Large intestine (tissue), 3 donors: ENCODE measurements around the gene PML. TPM values are rescaled to one million over a fixed set of nuclear protein-coding genes. Genes with fewer than 3 reads are reported as not detected.

Experiments
- DNase-seq, 2 donors: peaks; one replicate each; pipeline versions ENCODE4 v3.0.0 to v3.0.0-alpha.2; 2013
- H3K27ac ChIP-seq: one replicate; pipeline ENCODE4 v1.5.1; 2013; ENCODE audit warnings: low read length
- H3K27me3 ChIP-seq: 2 replicates; pipeline ENCODE4 v1.6.1; 2013; ENCODE audit warnings: low read length; ENCODE audit not compliant: control insufficient read depth, insufficient read depth
- H3K36me3 ChIP-seq: 2 replicates; pipeline ENCODE4 v1.6.1; 2013; ENCODE audit warnings: low read length; ENCODE audit not compliant: control insufficient read depth, insufficient read depth
- H3K4me1 ChIP-seq: one replicate; pipeline ENCODE4 v1.6.1; 2013; ENCODE audit warnings: low read length; ENCODE audit not compliant: control insufficient read depth, insufficient read depth
- H3K4me3 ChIP-seq: one replicate; pipeline ENCODE4 v1.5.1; 2013; ENCODE audit warnings: low read length
- H3K9me3 ChIP-seq: one replicate; pipeline ENCODE4 v1.6.1; 2013; ENCODE audit warnings: mild to moderate bottlenecking, low read depth, low read length, moderate library complexity; ENCODE audit not compliant: control insufficient read depth
- WGBS: methylation state at CpG from one replicate; pipeline ENCODE4 v1.1.5; 2013; ENCODE audit warnings: low lambda C conversion rate; ENCODE audit not compliant: insufficient coverage; 5-methylcytosine and 5-hydroxymethylcytosine counted together
- polyA plus RNA-seq: library from polyadenylated mRNA; unstranded; fragments of 120-200 nt; gene quantifications from one replicate; pipeline ENCODE4 v1.2.1, GENCODE V29; 2013

Gene PML
- polyA plus RNA-seq, 1 donor, result 28.3 TPM

- H3K9me3 ChIP-seq, result no peaks in the 10 kb centered on the region
- DNase-seq, result no peak
- no peak overlapping the region for H3K27ac ChIP-seq
- H3K4me1 ChIP-seq, result no peaks in the 10 kb centered on the region
- 76% methylated on average over 2 of the region's 3 CpGs for WGBS
- no peak overlapping the region for H3K4me3 ChIP-seq
- no peaks in the 10 kb centered on the region for H3K27me3 ChIP-seq
- H3K36me3 ChIP-seq, result peaks cover 55% of the 10 kb centered on the region
These were observed 34.1 kb downstream of the PML start for GRCh38 chr15:74028646-74029045.

GRCh38 chr15:74032046-74032445 is 37.5 kb downstream of the PML start:
- no peak for DNase-seq
- H3K4me3 ChIP-seq, result no peak overlapping the region
- H3K9me3 ChIP-seq, result no peaks in the 10 kb centered on the region
- H3K27ac ChIP-seq, result no peak overlapping the region
- H3K4me1 ChIP-seq, result no peaks in the 10 kb centered on the region
- WGBS, result no CpG with 5 or more reads among the region's 6 CpGs
- no peaks in the 10 kb centered on the region for H3K27me3 ChIP-seq
- peaks cover 52% of the 10 kb centered on the region for H3K36me3 ChIP-seq

GRCh38 chr15:74032606-74033561 is 38.4 kb downstream of the PML start:
- Histone ChIP-seq H3K27me3 (no peaks in the 10 kb centered on the region), H3K4me3 (no peak overlapping the region), H3K4me1 (no peaks in the 10 kb centered on the region), H3K27ac (no peak overlapping the region), H3K9me3 (no peaks in the 10 kb centered on the region), H3K36me3 (peaks cover 48% of the 10 kb centered on the region)
- WGBS, result no CpG with 5 or more reads among the region's 16 CpGs
- no peak for DNase-seq

GRCh38 chr15:74034206-74034755 is 39.8 kb downstream of the PML start:
- peaks cover 45% of the 10 kb centered on the region for H3K36me3 ChIP-seq
- H3K4me3 ChIP-seq, result no peak overlapping the region
- H3K9me3 ChIP-seq, result no peaks in the 10 kb centered on the region
- no peak for DNase-seq
- WGBS, result no CpG with 5 or more reads among the region's 10 CpGs
- no peaks in the 10 kb centered on the region for H3K4me1 ChIP-seq
- H3K27me3 ChIP-seq, result no peaks in the 10 kb centered on the region
- H3K27ac ChIP-seq, result no peak overlapping the region

GRCh38 chr15:74035121-74036017 is 40.9 kb downstream of the PML start:
- Histone ChIP-seq H3K27me3 (no peaks in the 10 kb centered on the region), H3K9me3 (no peaks in the 10 kb centered on the region), H3K27ac (no peak overlapping the region), H3K4me1 (no peaks in the 10 kb centered on the region), H3K36me3 (peaks cover 45% of the 10 kb centered on the region), H3K4me3 (no peak overlapping the region)
- no peak for DNase-seq
- WGBS, result 60% methylated on average over 1 of the region's 28 CpGs

- no peaks in the 10 kb centered on the region for H3K9me3 ChIP-seq
- peaks cover 45% of the 10 kb centered on the region for H3K36me3 ChIP-seq
- no peaks in the 10 kb centered on the region for H3K27me3 ChIP-seq
- 100% methylated on average over 1 of the region's 21 CpGs for WGBS
- no peaks in the 10 kb centered on the region for H3K4me1 ChIP-seq
- no peak overlapping the region for H3K27ac ChIP-seq
- DNase-seq, result peak; percentile 54 to 64
- H3K4me3 ChIP-seq, result no peak overlapping the region
These were observed 42.0 kb downstream of the PML start for GRCh38 chr15:74036271-74037170.

GRCh38 chr15:74037171-74038117 is 42.9 kb downstream of the PML start:
- no peak for DNase-seq
- 40% methylated on average over 2 of the region's 21 CpGs for WGBS
- Histone ChIP-seq H3K27ac (no peak overlapping the region), H3K4me3 (no peak overlapping the region), H3K4me1 (no peaks in the 10 kb centered on the region), H3K27me3 (no peaks in the 10 kb centered on the region), H3K9me3 (no peaks in the 10 kb centered on the region), H3K36me3 (peaks cover 39% of the 10 kb centered on the region)

GRCh38 chr15:74038707-74039655 is 44.5 kb downstream of the PML start:
- DNase-seq, result no peak
- Histone ChIP-seq H3K4me1 (no peaks in the 10 kb centered on the region), H3K4me3 (no peak overlapping the region), H3K27ac (no peak overlapping the region), H3K36me3 (peaks cover 24% of the 10 kb centered on the region), H3K27me3 (no peaks in the 10 kb centered on the region), H3K9me3 (no peaks in the 10 kb centered on the region)
- no CpG with 5 or more reads among the region's 9 CpGs for WGBS
